K562 (cell line): ENCODE results near the gene SDK1. TPM values are rescaled to one million over a fixed set of nuclear protein-coding genes. Genes with fewer than 3 reads are reported as not detected.

Experiments used
- ATAC-seq: fragments of 200-7000 bp; cut with Tn5 transposase; 3 replicates; pipeline ENCODE4 v1.9.1; 2020; ENCODE audit warnings: moderate library complexity
- BruUV-seq: library from RNA; stranded (reverse); fragments of 400-500 nt; replicated peaks from 2 replicates; lab custom pipeline; 2021; lab: Mats Ljungman, UMichigan
- CTCF ChIA-PET: fragments of 300-600 bp; formaldehyde crosslinking; extraction: SDS; loops from one replicate; lab custom pipeline; 2021; ENCODE audit warnings: low intra/inter-chr PET ratio; lab: Yijun Ruan, JAX
- POLR2A ChIA-PET: fragments of 300-600, 350-650 bp; sonication (Branson Sonifier 250); formaldehyde crosslinking; extraction: SDS; loops from one replicate; lab custom pipeline; 2021; ENCODE audit warnings: antibody characterized with exemption, inconsistent platforms; lab: Yijun Ruan, JAX
- DNase-seq, 4 experiments: peaks; one replicate each; pipeline versions ENCODE4 v3.0.0 to v3.0.0-alpha.2; 2011 to 2018; ENCODE audit warnings: low spot score in 3 of 4, mixed read lengths in 3 of 4; ENCODE audit errors: extremely low read depth in 1 of 4
- FAIRE-seq: peaks from 2 replicates; lab custom pipeline; 2011; peaks lifted over from hg19 to GRCh38; lab: Jason Lieb, UNC
- H2AFZ ChIP-seq: 2 replicates; pipeline ENCODE4 v1.6.0; 2011; ENCODE audit warnings: low read depth, low read length, control low read depth, inconsistent platforms
- H3K27ac ChIP-seq: fragments of 200-600 bp; 3 replicates; pipeline ENCODE4 v1.8.0; 2011; ENCODE audit warnings: low read depth, mild to moderate bottlenecking, control low read depth, inconsistent platforms, low read length, moderate library complexity, mixed read lengths; ENCODE audit errors: extremely low read depth
- H3K27me3 ChIP-seq, 2 experiments: fragments of 300-600 bp in 1 of 2; 2 replicates in 1 of 2; 3 replicates in 1 of 2; pipeline versions ENCODE4 v1.6.0 to v1.8.0; 2011; ENCODE audit warnings: inconsistent platforms in 2 of 2, low read length in 2 of 2, mild to moderate bottlenecking in 1 of 2, mixed read lengths in 1 of 2, moderate library complexity in 1 of 2; ENCODE audit not compliant: control insufficient read depth in 2 of 2, insufficient read depth in 2 of 2
- H3K36me3 ChIP-seq: fragments of 300-600 bp; 3 replicates; pipeline ENCODE4 v1.8.0; 2011; ENCODE audit warnings: mild to moderate bottlenecking, low read length, inconsistent platforms; ENCODE audit not compliant: control insufficient read depth, insufficient read depth
- H3K4me1 ChIP-seq, 2 experiments: fragments of 200-600 bp in 1 of 2; replicated peaks in 1 of 2; 2 replicates in 1 of 2; 3 replicates in 1 of 2; pipeline versions ENCODE4 v1.5.1 to v1.8.0; 2011; ENCODE audit warnings: inconsistent platforms in 2 of 2, low read length in 2 of 2, mild to moderate bottlenecking in 1 of 2, mixed read lengths in 1 of 2, moderate library complexity in 1 of 2; ENCODE audit not compliant: control insufficient read depth in 2 of 2, insufficient read depth in 2 of 2
- H3K4me2 ChIP-seq: 2 replicates; pipeline ENCODE4 v1.6.1; 2011; ENCODE audit warnings: low read length, control low read depth, inconsistent platforms, mixed read lengths; ENCODE audit not compliant: insufficient read depth
- H3K4me3 ChIP-seq: fragments of 200-600 bp; sonication (generic), shearing (Covaris generic); 2 replicates; pipeline ENCODE4 v1.5.1; 2016; ENCODE audit warnings: control low read depth, inconsistent platforms
- H3K79me2 ChIP-seq: fragments of 200-600 bp; 3 replicates; pipeline ENCODE4 v1.8.0; 2011; ENCODE audit warnings: low read length, inconsistent platforms; ENCODE audit not compliant: control insufficient read depth, insufficient read depth
- H3K9ac ChIP-seq, 2 experiments: 2 replicates each; pipeline versions ENCODE4 v1.6.0 to v1.6.1; 2011; ENCODE audit warnings: low read depth in 2 of 2, low read length in 2 of 2, control low read depth in 1 of 2, inconsistent platforms in 1 of 2, mild to moderate bottlenecking in 1 of 2, mixed read lengths in 1 of 2; ENCODE audit not compliant: insufficient read depth in 1 of 2
- H3K9me1 ChIP-seq: one replicate; pipeline ENCODE4 v1.6.0; 2011; ENCODE audit warnings: inconsistent platforms, mild to moderate bottlenecking, low read length, moderate library complexity; ENCODE audit not compliant: control insufficient read depth, insufficient read depth
- H3K9me3 ChIP-seq: replicated peaks from 2 replicates; pipeline ENCODE4 v1.5.1; 2011; ENCODE audit warnings: low read depth, low read length, inconsistent platforms; ENCODE audit not compliant: control insufficient read depth, insufficient read depth
- H4K20me1 ChIP-seq: replicated peaks from 2 replicates; pipeline ENCODE4 v1.6.1; 2011; ENCODE audit warnings: low read length, inconsistent platforms, mixed read lengths; ENCODE audit not compliant: control insufficient read depth, insufficient read depth
- BRF1 ChIP-seq: IDR thresholded peaks from 3 replicates; pipeline ENCODE4 v1.6.1; 2011; ENCODE audit warnings: borderline replicate concordance, mild to moderate bottlenecking; ENCODE audit not compliant: insufficient read length; ENCODE audit errors: extremely low read depth
- HDGF ChIP-seq: fragments of 450-650 bp; IDR thresholded peaks from 2 replicates; pipeline ENCODE4 v1.6.1; 2016
- HNRNPUL1 ChIP-seq: fragments of 200-400 bp; formaldehyde crosslinking; IDR thresholded peaks from 2 replicates; pipeline ENCODE4 v1.6.1; 2017; ENCODE audit warnings: low read length
- NFYB ChIP-seq: IDR thresholded peaks from 2 replicates; pipeline ENCODE4 v1.6.1; 2011; ENCODE audit warnings: mild to moderate bottlenecking, moderate library complexity; ENCODE audit not compliant: insufficient read length; ENCODE audit errors: extremely low read depth
- POLR2A ChIP-seq: fragments of 450-650 bp; conservative IDR thresholded peaks from 2 replicates; pipeline ENCODE4 v1.6.1; 2016
- TCF7L2 ChIP-seq: fragments of 150-350 bp; IDR thresholded peaks from 2 replicates; pipeline ENCODE4 v1.6.1; 2016; ENCODE audit warnings: low read depth, mild to moderate bottlenecking, low read length, moderate library complexity
- TSC22D4 ChIP-seq: fragments of 450-650 bp; IDR thresholded peaks from 2 replicates; pipeline ENCODE4 v1.6.1; 2016; ENCODE audit warnings: missing genetic modification characterization, missing biosample characterization, control low read depth
- ZNF175 ChIP-seq: fragments of 200-800 bp; sonication (Bioruptor generic); IDR thresholded peaks from 2 replicates; pipeline ENCODE4 v1.6.1; 2016; ENCODE audit warnings: low read depth, mild to moderate bottlenecking, missing genetic modification characterization, missing compliant biosample characterization
- ZNF347 ChIP-seq: fragments of 450-650 bp; formaldehyde crosslinking; IDR thresholded peaks from 2 replicates; pipeline ENCODE4 v1.4.0; 2020; ENCODE audit warnings: low read depth, mild to moderate bottlenecking, moderate library complexity
- ZNF431 ChIP-seq: sonication (generic); formaldehyde crosslinking; IDR thresholded peaks from 2 replicates; pipeline ENCODE4 v1.8.0; 2022; ENCODE audit warnings: mild to moderate bottlenecking, missing genetic modification reagents
- WGBS: fragments of 100-300 bp; shearing (Covaris generic); methylation state at CpG from one replicate; pipeline ENCODE4 v1.1.6; 2016; ENCODE audit warnings: low coverage, mixed read lengths; ENCODE audit not compliant: insufficient coverage; ENCODE audit errors: missing lambda C conversion rate; 5-methylcytosine and 5-hydroxymethylcytosine counted together
- in situ Hi-C: fragments of 300-500 bp; cut with MboI; formaldehyde crosslinking; loops from 4 replicates; pipeline ENCODE4 v1.15.0; 2018; ENCODE audit warnings: inconsistent platforms, mixed read lengths
- intact Hi-C: fragments of 100-400 bp; cut with micrococcal nuclease; formaldehyde crosslinking; loops from 2 replicates; pipeline ENCODE4 v1.14.2; 2022
- polyA plus RNA-seq, 8 experiments: library from polyadenylated mRNA; depleted of rRNA in 4 of 8; stranded (reverse) in 5 of 8; unstranded in 3 of 8; fragments of >200 nt; fragmentation: Nextera tagmentation in 2 of 8; fragmentation: Illumina TruSeq in 1 of 8; extraction: Ambion mirVana in 2 of 8; extraction: Trizol in 1 of 8; gene quantifications; 2 replicates each; pipeline versions ENCODE4 v1.2.1 to v1.2.3, GENCODE V29; 2011 to 2014; ENCODE audit warnings: inconsistent platforms in 1 of 8, missing spikeins in 1 of 8
- total RNA-seq, 7 experiments: library from RNA; depleted of rRNA in 6 of 7; stranded (reverse); fragments of >200 nt in 6 of 7; fragmentation: Illumina TruSeq in 2 of 7; extraction: Trizol in 2 of 7; gene quantifications; 2 replicates each; pipeline versions ENCODE4 v1.2.1 to v1.2.3, GENCODE V29; 2011 to 2021; ENCODE audit warnings: low replicate concordance in 1 of 7
- TF ChIP-seq, protein P1 (sequence below): sonication (generic); formaldehyde crosslinking; IDR thresholded peaks from 2 replicates; pipeline ENCODE4 v1.8.0; 2023; ENCODE audit warnings: mild to moderate bottlenecking, missing genetic modification reagents
- TF ChIP-seq, protein P2 (sequence below): fragments of 250-450 bp; sonication (Bioruptor Pico); IDR thresholded peaks from 2 replicates; pipeline ENCODE4 v1.5.0; 2021; ENCODE audit warnings: mild to moderate bottlenecking, borderline replicate concordance

Gene SDK1
- total and polyA plus RNA-seq, 9 of the 15 experiments (the other 6 are each of a cell fraction or from before 2014, with no cell fraction given), result 0.16 TPM; not detected in 8

DNA sequence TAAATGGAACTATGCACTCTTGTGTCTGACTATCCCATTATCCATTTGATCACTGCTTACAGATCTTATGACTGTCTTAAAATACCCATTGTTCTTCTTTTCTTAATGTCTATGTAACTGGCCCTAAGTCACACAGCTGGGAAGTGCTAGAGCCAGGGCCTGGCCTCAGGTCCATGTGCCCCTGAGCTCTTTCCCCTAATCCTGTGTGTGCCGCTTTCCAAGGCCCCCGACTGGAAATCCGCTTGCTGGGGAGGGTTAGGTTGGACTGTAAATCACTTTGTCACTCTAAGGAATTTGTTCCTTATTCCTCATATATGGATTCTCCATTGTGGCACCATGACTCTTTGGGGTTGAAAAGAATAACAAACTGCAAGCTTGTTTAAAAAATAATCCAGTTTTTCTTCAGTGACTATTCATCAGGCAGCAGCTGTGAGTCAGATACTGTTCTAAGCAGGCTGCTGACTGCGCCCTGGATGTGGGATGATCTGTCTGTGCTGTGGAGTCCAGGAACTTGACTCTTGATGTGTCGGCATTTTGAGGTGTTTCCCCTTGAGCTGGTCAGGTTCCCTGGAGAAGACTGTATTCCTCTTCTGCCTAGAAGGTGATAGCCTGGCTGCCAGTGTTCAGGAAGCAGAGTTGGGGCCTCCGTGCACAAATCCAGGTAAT lies 236.3 kb downstream of the SDK1 start (continued):
- TF ChIP-seq, protein P1, sequence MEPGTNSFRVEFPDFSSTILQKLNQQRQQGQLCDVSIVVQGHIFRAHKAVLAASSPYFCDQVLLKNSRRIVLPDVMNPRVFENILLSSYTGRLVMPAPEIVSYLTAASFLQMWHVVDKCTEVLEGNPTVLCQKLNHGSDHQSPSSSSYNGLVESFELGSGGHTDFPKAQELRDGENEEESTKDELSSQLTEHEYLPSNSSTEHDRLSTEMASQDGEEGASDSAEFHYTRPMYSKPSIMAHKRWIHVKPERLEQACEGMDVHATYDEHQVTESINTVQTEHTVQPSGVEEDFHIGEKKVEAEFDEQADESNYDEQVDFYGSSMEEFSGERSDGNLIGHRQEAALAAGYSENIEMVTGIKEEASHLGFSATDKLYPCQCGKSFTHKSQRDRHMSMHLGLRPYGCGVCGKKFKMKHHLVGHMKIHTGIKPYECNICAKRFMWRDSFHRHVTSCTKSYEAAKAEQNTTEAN, result no peak
- TF ChIP-seq, protein P2, sequence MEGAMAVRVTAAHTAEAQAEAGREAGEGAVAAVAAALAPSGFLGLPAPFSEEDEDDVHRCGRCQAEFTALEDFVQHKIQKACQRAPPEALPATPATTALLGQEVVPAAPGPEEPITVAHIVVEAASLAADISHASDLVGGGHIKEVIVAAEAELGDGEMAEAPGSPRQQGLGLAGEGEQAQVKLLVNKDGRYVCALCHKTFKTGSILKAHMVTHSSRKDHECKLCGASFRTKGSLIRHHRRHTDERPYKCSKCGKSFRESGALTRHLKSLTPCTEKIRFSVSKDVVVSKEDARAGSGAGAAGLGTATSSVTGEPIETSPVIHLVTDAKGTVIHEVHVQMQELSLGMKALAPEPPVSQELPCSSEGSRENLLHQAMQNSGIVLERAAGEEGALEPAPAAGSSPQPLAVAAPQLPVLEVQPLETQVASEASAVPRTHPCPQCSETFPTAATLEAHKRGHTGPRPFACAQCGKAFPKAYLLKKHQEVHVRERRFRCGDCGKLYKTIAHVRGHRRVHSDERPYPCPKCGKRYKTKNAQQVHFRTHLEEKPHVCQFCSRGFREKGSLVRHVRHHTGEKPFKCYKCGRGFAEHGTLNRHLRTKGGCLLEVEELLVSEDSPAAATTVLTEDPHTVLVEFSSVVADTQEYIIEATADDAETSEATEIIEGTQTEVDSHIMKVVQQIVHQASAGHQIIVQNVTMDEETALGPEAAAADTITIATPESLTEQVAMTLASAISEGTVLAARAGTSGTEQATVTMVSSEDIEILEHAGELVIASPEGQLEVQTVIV (CRISPR knock-in tag), result no peak
- TF ChIP-seq NFYB, result no peak

DNA sequence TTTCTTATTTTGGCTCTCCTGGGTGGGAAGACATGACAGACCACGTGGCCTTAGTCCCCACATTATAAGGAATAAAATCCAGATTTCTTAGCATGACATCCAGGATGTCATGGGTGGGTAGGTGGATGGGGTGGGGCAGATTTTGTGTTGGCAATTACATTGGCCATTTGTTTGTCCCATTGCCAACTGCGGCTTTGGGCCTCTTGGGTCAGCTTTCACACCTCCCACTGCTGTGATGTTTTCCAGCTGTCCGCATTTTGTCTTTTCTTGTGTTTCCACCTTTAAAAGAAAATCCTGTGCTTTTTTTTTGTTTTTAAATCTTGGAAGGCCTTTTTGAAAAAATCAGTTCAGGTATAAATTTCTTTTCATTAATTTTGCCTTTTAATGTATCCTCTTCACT lies 237.0 kb downstream of the SDK1 start:
- POLR2A ChIA-PET, result no interaction called here

More for the DNA sequence above, 237.0 kb downstream of the SDK1 start:
- no peaks in the 10 kb centered on the region for H4K20me1 ChIP-seq
- BruUV-seq, result no TSS peak
- no peaks in the 10 kb centered on the region for H3K9me1 ChIP-seq
- in situ Hi-C loops (no loop called here), intact Hi-C loops (no loop called here)
- no peak for DNase-seq
- no peaks in the 10 kb centered on the region for H3K4me1 ChIP-seq
- TF ChIP-seq HNRNPUL1, result no peak
- no peak for TF ChIP-seq TCF7L2
- TF ChIP-seq ZNF347, result no peak
- TF ChIP-seq HDGF, result no peak
- TF ChIP-seq POLR2A, result no peak
- TF ChIP-seq ZNF175 (CRISPR knock-in tag), result no peak
- TF ChIP-seq ZNF431 (CRISPR knock-in tag), result no peak
- TF ChIP-seq BRF1, result no peak
- TF ChIP-seq TSC22D4 (tag), result no peak
- H3K4me2 ChIP-seq, result no peak overlapping the region
- no peaks in the 10 kb centered on the region for H3K9me3 ChIP-seq
- no peaks in the 10 kb centered on the region for H3K36me3 ChIP-seq
- H3K4me3 ChIP-seq, result no peak overlapping the region
- CTCF ChIA-PET, result no interaction called here
- WGBS, result 5% methylated on average over 2 of the region's 3 CpGs
- ATAC-seq, result no peak
- no peak overlapping the region for H2AFZ ChIP-seq
- no peaks in the 10 kb centered on the region for H3K79me2 ChIP-seq
- H3K27ac ChIP-seq, result no peak overlapping the region
- no peak for FAIRE-seq
- no peak overlapping the region for H3K9ac ChIP-seq
- H3K27me3 ChIP-seq, result no peaks in the 10 kb centered on the region; a peak in 1 of 5 replicates
